Activated CD4-positive, alpha-beta T cell treated with anti-CD3 and anti-CD28 coated beads for 36 hours (primary cell): Measurements from ENCODE around the gene PRKD2. TPM values are rescaled to one million over a fixed set of nuclear protein-coding genes. Genes with fewer than 3 reads are reported as not detected.
A peak's percentile ranks its signal among the peaks of the same experiment; 100 is the strongest.
"Not testable (repeated sequence)": the region's sequence is repeated elsewhere in the genome, so short reads cannot be mapped to it uniquely, and the experiment has no call there.

Experiments used
- ATAC-seq: fragments of 200-7000 bp; cut with Tn5 transposase; one replicate; pipeline ENCODE4 v1.10.0; 2021; ENCODE audit warnings: mild to moderate bottlenecking, moderate library complexity
- CTCF ChIA-PET: fragments of 350-600 bp; sonication (Branson Sonifier 250); formaldehyde crosslinking; loops from one replicate; lab custom pipeline; 2021; ENCODE audit warnings: antibody characterized with exemption; lab: Charles Lee
- POLR2A ChIA-PET: fragments of 350-600 bp; sonication (Branson Sonifier 250); formaldehyde crosslinking; loops from one replicate; lab custom pipeline; 2021; ENCODE audit warnings: antibody characterized with exemption, inconsistent platforms; lab: Charles Lee
- DNase-seq: peaks from one replicate; pipeline ENCODE4 v3.0.0-alpha.2; 2020
- H3K27ac Mint-ChIP-seq: one replicate; pipeline ENCODE4 v1.8.0; 2021; ENCODE audit warnings: mixed read lengths
- H3K27me3 Mint-ChIP-seq: one replicate; pipeline ENCODE4 v1.8.0; 2021; ENCODE audit warnings: mixed read lengths
- H3K36me3 Mint-ChIP-seq: one replicate; pipeline ENCODE4 v1.8.0; 2021; ENCODE audit warnings: low read depth, mixed read lengths
- H3K4me1 Mint-ChIP-seq: one replicate; pipeline ENCODE4 v1.8.0; 2021; ENCODE audit warnings: mixed read lengths
- H3K4me3 Mint-ChIP-seq: one replicate; pipeline ENCODE4 v1.8.0; 2021; ENCODE audit warnings: mild to moderate bottlenecking, moderate library complexity, mixed read lengths
- H3K9me3 Mint-ChIP-seq: one replicate; pipeline ENCODE4 v1.8.0; 2021; ENCODE audit warnings: low read depth, mixed read lengths
- intact Hi-C, 2 experiments: fragments of 100-400 bp; cut with DNase I in 1 of 2; cut with micrococcal nuclease in 1 of 2; formaldehyde crosslinking; loops; one replicate each; pipeline versions ENCODE4 v1.14.2 to v1.15.1; 2022 to 2024; cut with DNase I, micrococcal nuclease
- total RNA-seq, 2 experiments: library from RNA; stranded (reverse); gene quantifications; one replicate each; pipeline ENCODE4 v1.2.3, GENCODE V29; 2021

Gene PRKD2
- 10 to 100 TPM; 76.0 to 78.3 TPM for total RNA-seq

DNA sequence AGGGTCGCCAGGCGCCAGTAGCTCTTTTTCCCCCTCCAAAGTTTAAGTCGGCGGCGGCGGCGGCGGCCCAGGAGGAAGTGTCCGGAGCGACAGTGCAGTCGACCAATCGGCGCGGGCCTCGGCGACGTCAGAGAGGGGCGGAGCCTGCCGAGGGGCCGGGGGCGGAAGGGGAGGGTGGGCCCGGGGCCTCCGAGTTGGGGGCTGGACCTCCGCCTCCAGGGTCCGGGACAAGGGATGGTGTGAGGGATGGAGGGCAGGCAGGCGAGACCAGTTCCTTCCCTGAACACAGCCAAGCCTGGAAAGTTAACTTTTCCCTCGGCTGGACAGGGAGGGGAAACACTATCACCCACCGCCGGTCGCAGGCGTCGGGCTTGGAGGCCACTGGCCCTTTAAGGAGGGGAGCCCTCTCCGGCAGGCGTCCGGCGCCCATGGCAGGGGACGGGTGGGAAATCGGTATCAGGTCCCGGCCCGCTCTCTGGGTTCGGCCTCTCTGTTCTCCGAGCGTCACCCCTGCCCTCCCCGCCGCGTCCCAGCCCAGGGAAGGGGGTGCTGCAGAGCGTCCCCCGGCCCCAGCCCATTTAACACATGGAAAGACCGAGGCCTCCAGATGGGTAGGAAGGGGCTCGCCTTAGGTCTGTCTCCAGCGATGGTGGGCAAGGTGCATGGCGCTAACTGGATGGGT is at the start of gene PRKD2:
PRKD2 (minus strand) TSS at position 81 of the 682 bp plus-strand sequence. CDS start 744 bp downstream, outside the sequence.
- H3K27me3 Mint-ChIP-seq, result no peaks in the 10 kb centered on the region
- DNase-seq, result peak; percentile 95
- ATAC-seq, result peak; percentile 66
- peaks cover 40% of the 10 kb centered on the region for H3K4me1 Mint-ChIP-seq
- CTCF ChIA-PET, result no interaction called here
- H3K36me3 Mint-ChIP-seq, result peaks cover 23% of the 10 kb centered on the region
- H3K4me3 Mint-ChIP-seq, result peak within 1 kb of the TSS; percentile 94
- peak within 1 kb of the TSS; percentile 95 for H3K27ac Mint-ChIP-seq
- no peaks in the 10 kb centered on the region for H3K9me3 Mint-ChIP-seq
- intact Hi-C loops, result loop anchor here (1.0 to 10.0 kb wide), 10 partner anchors 14 to 628 kb away; partner anchors contain the start of genes CALM3 (in 1 of the 2), CCDC9 (in 1 of the 2), DACT3 (in 1 of the 2) and DHX34 (in 1 of the 2)
- POLR2A ChIA-PET, result no interaction called here

DNA sequence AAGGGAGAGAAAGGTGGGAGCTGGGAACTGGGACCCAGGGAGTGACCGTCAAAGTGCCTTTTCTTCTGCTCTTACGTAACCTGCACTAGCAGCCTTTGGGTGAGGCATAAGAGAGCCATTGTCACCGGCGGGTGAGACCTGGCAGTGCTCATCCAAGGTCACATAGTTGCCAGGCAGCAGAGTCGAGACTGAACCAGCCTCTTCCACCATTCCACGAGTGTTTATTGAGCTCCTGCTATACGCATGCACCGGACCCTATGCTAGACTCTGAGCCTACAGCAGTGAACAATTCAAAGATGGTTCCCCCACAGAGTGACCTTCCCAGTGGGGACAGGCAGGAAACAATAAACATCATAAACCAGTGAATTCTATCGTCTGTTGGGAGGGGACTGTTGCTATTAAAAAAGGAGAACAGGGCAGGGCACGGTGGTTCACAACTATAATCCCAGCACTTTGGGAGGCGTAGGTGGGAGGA is 47.9 kb upstream of the PRKD2 start:
- DNase-seq (no peak), ATAC-seq (no peak)
- Mint-ChIP-seq H3K4me3 (no peak overlapping the region), H3K27me3 (no peaks in the 10 kb centered on the region), H3K36me3 (no peaks in the 10 kb centered on the region), H3K9me3 (no peaks in the 10 kb centered on the region), H3K27ac (no peak overlapping the region), H3K4me1 (no peaks in the 10 kb centered on the region)
- CTCF ChIA-PET, result interaction anchor here (0.7 to 3.5 kb wide), 3 partner anchors 11 to 76 kb away, joined by 3 to 43 read pairs (median 8); no protein-coding TSS in a partner anchor
- POLR2A ChIA-PET, result interaction anchor here (0.6 kb wide), 1 partner anchor 11 kb away, joined by 4 read pairs; no protein-coding TSS in a partner anchor
- intact Hi-C loops, result loop anchor here in 1 of 2 experiments (5.0 kb wide), 1 partner anchor 238 kb away; no protein-coding TSS in a partner anchor

DNA sequence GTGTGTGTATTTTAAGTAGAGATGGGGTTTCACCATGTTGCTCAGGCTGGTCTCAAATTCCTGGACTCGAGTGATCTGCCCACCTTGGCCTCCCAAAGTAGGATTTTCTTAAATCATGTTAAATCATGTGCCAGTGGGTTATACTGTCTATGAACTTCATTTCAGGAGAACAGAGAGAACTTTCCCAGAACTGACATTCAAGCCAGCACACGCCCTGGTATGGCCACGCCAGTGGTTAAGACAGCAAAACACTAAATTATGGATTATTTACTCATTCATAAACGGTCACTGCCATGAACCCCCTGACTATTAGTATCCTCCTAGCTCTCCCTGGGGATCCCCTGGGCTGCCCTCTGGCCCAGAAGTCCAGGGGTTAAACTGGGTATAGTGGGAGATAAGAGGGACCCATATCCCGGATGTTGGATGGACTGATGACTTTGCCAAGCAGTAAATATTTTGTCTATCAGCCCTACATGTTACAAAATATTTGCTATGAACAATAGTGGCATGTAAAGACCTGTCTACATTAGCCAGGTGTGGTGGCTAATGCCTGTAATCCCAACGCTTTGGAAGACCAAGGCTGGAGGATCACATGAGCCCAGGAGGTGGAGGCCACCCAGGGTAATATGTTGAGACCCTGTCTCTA is 45.5 kb upstream of the PRKD2 start:
- no peaks in the 10 kb centered on the region for H3K27me3 Mint-ChIP-seq
- DNase-seq (no peak), ATAC-seq (no peak)
- no peaks in the 10 kb centered on the region for H3K36me3 Mint-ChIP-seq
- intact Hi-C loops, result no loop called here
- no peak overlapping the region for H3K27ac Mint-ChIP-seq
- CTCF ChIA-PET, result no interaction called here
- H3K4me1 Mint-ChIP-seq, result no peaks in the 10 kb centered on the region
- no peaks in the 10 kb centered on the region for H3K9me3 Mint-ChIP-seq
- no peak overlapping the region for H3K4me3 Mint-ChIP-seq
- POLR2A ChIA-PET, result no interaction called here

DNA sequence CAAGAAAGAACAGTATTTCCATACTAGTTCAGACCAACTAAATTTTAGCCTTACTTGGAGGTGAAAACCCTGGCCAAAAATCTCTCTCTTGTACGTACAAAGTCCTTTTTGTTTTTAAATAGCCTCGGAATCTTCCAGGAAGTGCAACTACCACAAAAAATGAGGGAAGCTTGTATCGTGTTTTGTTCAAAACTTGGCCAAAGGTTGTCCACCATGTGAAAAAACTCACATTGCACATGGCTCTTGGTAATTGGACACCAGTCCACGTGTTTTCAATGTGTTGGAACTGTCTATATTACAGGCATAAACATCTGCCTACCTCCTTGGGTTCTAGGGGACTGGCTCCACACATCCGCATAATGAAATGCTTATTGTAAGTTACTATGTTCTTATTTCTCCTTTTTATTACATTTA is 44.5 kb upstream of the PRKD2 start:
- Mint-ChIP-seq H3K4me1 (no peaks in the 10 kb centered on the region), H3K4me3 (no peak overlapping the region), H3K36me3 (peaks cover 3% of the 10 kb centered on the region), H3K27me3 (no peaks in the 10 kb centered on the region), H3K27ac (no peak overlapping the region), H3K9me3 (no peaks in the 10 kb centered on the region)
- intact Hi-C loops, result no loop called here
- ATAC-seq, result no peak
- CTCF ChIA-PET, result no interaction called here
- no peak for DNase-seq
- POLR2A ChIA-PET, result no interaction called here

DNA sequence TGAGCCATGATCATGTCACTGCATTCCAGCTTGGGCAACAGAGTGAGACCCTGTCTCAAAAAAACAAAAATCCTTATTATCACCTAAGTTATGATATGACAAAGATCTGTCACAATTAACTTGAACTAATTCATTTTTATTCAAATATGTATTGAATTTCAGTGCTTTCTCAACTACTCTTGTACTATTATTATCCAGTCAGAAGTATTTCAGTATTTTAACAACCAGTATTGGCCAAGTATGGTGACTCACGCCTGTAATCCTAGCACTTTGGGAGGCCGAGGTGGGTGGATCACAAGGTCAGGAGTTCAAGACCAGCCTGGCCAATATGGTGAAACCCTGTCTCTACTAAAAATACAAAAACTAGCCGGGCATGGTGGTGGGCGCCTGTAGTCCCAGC is 44.0 kb upstream of the PRKD2 start:
- H3K27ac Mint-ChIP-seq, H3K36me3 Mint-ChIP-seq, H3K4me1 Mint-ChIP-seq, H3K4me3 Mint-ChIP-seq, intact Hi-C loops, H3K9me3 Mint-ChIP-seq, DNase-seq, ATAC-seq, H3K27me3 Mint-ChIP-seq, POLR2A ChIA-PET: not testable (repeated sequence)
- CTCF ChIA-PET, result interaction anchor here (0.6 to 0.7 kb wide), 2 partner anchors 944 to 1878 kb away, joined by 3 to 4 read pairs; no protein-coding TSS in a partner anchor

DNA sequence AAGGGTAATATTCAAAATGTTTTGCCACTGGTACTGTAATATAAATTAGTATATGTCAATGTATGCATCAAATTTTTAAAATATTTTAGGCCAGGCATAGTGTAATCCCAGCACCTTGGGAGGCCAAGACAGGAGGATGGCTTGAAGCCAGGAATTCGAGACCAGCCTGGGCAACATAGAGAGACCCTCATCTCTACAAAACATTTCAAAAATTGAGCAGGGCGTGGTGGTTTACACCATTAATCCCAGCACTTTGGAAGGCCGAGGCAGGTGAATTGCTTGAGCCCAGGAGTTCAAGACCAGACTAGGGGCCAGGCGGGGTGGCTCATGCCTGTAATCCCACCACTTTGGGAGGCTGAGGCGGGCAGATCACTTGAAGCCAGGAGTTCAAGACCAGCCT is 43.4 kb upstream of the PRKD2 start:
- ChIA-PET CTCF (interaction anchor here (0.6 to 0.7 kb wide), 2 partner anchors 944 to 1877 kb away, joined by 3 to 4 read pairs; no protein-coding TSS in a partner anchor), POLR2A (no interaction called here)
- Mint-ChIP-seq H3K36me3 (peaks cover 4% of the 10 kb centered on the region), H3K4me1 (no peaks in the 10 kb centered on the region), H3K27ac (no peak overlapping the region), H3K4me3 (no peak overlapping the region), H3K27me3 (no peaks in the 10 kb centered on the region), H3K9me3 (no peaks in the 10 kb centered on the region)
- DNase-seq (no peak), ATAC-seq (no peak)
- intact Hi-C loops, result no loop called here

DNA sequence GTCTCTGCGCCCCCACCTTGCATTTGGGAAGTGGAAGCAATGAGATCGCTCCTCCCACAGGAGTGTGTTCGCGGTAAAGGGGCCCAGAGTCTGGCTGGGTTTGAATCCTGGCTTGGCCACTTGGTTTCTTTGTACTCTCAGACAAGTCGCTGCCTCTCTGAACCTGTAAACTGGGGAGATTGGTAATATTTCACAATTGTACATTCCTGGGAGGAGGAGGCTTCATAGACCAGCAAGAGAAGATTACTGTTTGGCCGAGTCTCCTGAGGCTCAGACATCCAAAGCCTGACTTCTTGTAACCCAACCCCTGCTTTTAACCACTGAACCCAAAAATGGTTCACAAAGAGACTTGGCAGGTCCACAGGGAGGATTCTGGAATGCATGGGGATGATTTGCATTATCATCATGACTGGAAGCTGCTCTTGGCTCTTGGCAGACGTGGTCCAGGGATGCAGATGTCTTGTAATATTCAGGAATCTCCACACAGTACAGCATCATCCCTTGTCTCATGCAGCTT is 43.0 kb upstream of the PRKD2 start:
- no peaks in the 10 kb centered on the region for H3K27me3 Mint-ChIP-seq
- H3K36me3 Mint-ChIP-seq, result peaks cover 4% of the 10 kb centered on the region
- H3K4me1 Mint-ChIP-seq, result no peaks in the 10 kb centered on the region
- H3K4me3 Mint-ChIP-seq, result no peak overlapping the region
- POLR2A ChIA-PET, result no interaction called here
- ATAC-seq (no peak), DNase-seq (no peak)
- H3K9me3 Mint-ChIP-seq, result no peaks in the 10 kb centered on the region
- no peak overlapping the region for H3K27ac Mint-ChIP-seq
- CTCF ChIA-PET, result interaction anchor here (0.9 kb wide), 1 partner anchor 80 kb away, joined by 3 read pairs; no protein-coding TSS in a partner anchor
- intact Hi-C loops, result loop anchor here in 1 of 2 experiments (10.0 kb wide), 1 partner anchor 235 kb away; no protein-coding TSS in a partner anchor

DNA sequence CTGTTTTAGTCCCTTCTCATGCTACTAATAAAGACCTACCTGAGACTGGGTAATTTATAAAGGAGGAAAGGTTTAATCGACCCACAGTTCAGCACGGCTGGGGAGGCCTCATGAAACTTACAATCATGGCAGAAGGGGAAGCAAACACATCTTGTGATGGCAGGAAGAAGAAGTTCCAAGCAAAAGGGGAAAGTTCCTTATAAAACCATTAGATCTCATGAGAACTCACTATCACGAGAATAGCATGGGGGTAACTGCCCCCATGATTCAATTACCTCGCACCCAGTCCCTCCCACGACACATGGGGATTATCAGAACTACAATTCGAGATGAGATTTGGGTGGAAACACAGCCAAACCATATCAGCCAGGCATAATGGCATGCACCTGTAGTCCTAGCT is 42.3 kb upstream of the PRKD2 start:
- ChIA-PET CTCF (interaction anchor here (0.6 to 3.0 kb wide), 3 partner anchors 63 to 81 kb away, joined by 3 to 9 read pairs (median 3); no protein-coding TSS in a partner anchor), POLR2A (no interaction called here)
- peaks cover 4% of the 10 kb centered on the region for H3K36me3 Mint-ChIP-seq
- ATAC-seq, result no peak
- DNase-seq, result no peak
- no peaks in the 10 kb centered on the region for H3K27me3 Mint-ChIP-seq
- intact Hi-C loops, result loop anchor here in 1 of 2 experiments (10.0 kb wide), 1 partner anchor 236 kb away; no protein-coding TSS in a partner anchor
- H3K9me3 Mint-ChIP-seq, result no peaks in the 10 kb centered on the region
- H3K27ac Mint-ChIP-seq, result no peak overlapping the region
- H3K4me3 Mint-ChIP-seq, result no peak overlapping the region
- H3K4me1 Mint-ChIP-seq, result no peaks in the 10 kb centered on the region

DNA sequence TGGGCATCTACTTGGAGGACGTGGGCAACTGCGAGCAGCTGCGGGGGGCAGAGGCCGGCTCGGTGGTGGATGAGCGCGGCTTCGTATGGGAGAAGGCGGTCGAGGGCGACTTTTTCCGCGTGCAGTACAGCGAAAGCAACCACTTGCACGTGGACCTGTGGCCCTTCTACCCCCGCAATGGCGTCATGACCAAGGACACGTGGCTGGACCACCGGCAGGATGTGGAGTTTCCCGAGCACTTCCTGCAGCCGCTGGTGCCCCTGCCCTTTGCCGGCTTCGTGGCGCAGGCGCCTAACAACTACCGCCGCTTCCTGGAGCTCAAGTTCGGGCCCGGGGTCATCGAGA is 39.6 kb upstream of the PRKD2 start:
- intact Hi-C loops, result loop anchor here (2.0 to 10.0 kb wide), 2 partner anchors 234 to 238 kb away; no protein-coding TSS in a partner anchor
- Mint-ChIP-seq H3K36me3 (peaks cover 9% of the 10 kb centered on the region), H3K4me1 (peaks cover 5% of the 10 kb centered on the region), H3K4me3 (no peak overlapping the region), H3K27me3 (no peaks in the 10 kb centered on the region), H3K27ac (no peak overlapping the region), H3K9me3 (no peaks in the 10 kb centered on the region)
- DNase-seq (no peak), ATAC-seq (no peak)
- CTCF ChIA-PET, result interaction anchor here (0.8 to 3.0 kb wide), 5 partner anchors 10 to 84 kb away, joined by 3 to 21 read pairs (median 9); no protein-coding TSS in a partner anchor
- POLR2A ChIA-PET, result no interaction called here

DNA sequence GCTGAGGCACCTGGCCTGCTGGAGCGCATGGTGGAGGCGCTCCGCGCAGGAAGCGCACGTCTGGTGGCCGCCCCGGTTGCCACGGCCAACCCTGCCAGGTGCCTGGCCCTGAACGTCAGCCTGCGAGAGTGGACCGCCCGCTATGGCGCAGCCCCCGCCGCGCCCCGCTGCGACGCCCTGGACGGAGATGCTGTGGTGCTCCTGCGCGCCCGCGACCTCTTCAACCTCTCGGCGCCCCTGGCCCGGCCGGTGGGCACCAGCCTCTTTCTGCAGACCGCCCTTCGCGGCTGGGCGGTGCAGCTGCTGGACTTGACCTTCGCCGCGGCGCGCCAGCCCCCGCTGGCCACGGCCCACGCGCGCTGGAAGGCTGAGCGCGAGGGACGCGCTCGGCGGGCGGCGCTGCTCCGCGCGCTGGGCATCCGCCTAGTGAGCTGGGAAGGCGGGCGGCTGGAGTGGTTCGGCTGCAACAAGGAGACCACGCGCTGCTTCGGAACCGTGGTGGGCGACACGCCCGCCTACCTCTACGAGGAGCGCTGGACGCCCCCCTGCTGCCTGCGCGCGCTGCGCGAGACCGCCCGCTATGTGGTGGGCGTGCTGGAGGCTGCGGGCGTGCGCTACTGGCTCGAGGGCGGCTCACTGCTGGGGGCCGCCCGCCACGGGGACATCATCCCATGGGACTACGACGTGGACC is 39.1 kb upstream of the PRKD2 start:
- no peak for ATAC-seq
- no peaks in the 10 kb centered on the region for H3K27me3 Mint-ChIP-seq
- intact Hi-C loops, result loop anchor here (2.0 to 10.0 kb wide), 2 partner anchors 235 to 239 kb away; no protein-coding TSS in a partner anchor
- peaks cover 5% of the 10 kb centered on the region for H3K4me1 Mint-ChIP-seq
- ChIA-PET CTCF (interaction anchor here (0.8 to 3.0 kb wide), 7 partner anchors 11 to 150 kb away, joined by 3 to 21 read pairs (median 5); no protein-coding TSS in a partner anchor), POLR2A (no interaction called here)
- no peak overlapping the region for H3K4me3 Mint-ChIP-seq
- H3K9me3 Mint-ChIP-seq, result no peaks in the 10 kb centered on the region
- peaks cover 9% of the 10 kb centered on the region for H3K36me3 Mint-ChIP-seq
- H3K27ac Mint-ChIP-seq, result no peak overlapping the region
- DNase-seq, result no peak
